PC-3 (cell line): ENCODE measurements around the gene MSMO1. TPM values are rescaled to one million over a fixed set of nuclear protein-coding genes. Genes with fewer than 3 reads are reported as not detected.

Source experiments
- ATAC-seq: fragments of 200-7000 bp; cut with Tn5 transposase; 2 replicates; pipeline ENCODE4 v1.9.1; 2020; ENCODE audit warnings: mild to moderate bottlenecking, moderate library complexity
- BruUV-seq: library from RNA; stranded (reverse); fragments of 400-500 nt; replicated peaks from 2 replicates; lab custom pipeline; 2021; lab: Mats Ljungman, UMichigan
- CTCF ChIA-PET: fragments of 300-600 bp; sonication (Branson Sonifier 250); formaldehyde crosslinking; loops from one replicate; lab custom pipeline; 2022; ENCODE audit warnings: antibody characterized with exemption; lab: Charles Lee
- POLR2A ChIA-PET: fragments of 300-600 bp; sonication (Branson Sonifier 250); formaldehyde crosslinking; loops from one replicate; lab custom pipeline; 2022; ENCODE audit warnings: antibody characterized with exemption; ENCODE audit not compliant: unreplicated experiment; lab: Charles Lee
- DNase-seq: peaks from one replicate; pipeline ENCODE4 v3.0.0-alpha.2; 2015
- H2AFZ ChIP-seq: fragments of 300-600 bp; sonication (generic); 2 replicates; pipeline ENCODE4 v1.6.0; 2016; ENCODE audit warnings: antibody characterized with exemption, low read length
- H3F3A ChIP-seq: fragments of 300-600 bp; sonication (generic); one replicate; pipeline ENCODE4 v1.6.0; 2017; ENCODE audit warnings: antibody characterized with exemption, low read length, control low read depth, mild to moderate bottlenecking; ENCODE audit not compliant: unreplicated experiment
- H3K27ac ChIP-seq: fragments of 300-600 bp; sonication (generic); 2 replicates; pipeline ENCODE4 v1.5.1; 2016; ENCODE audit warnings: mild to moderate bottlenecking, low read length
- H3K27me3 ChIP-seq: fragments of 300-600 bp; sonication (generic); 2 replicates; pipeline ENCODE4 v1.6.1; 2016; ENCODE audit warnings: low read length, mixed read lengths
- H3K36me3 ChIP-seq: fragments of 300-600 bp; sonication (generic); 2 replicates; pipeline ENCODE4 v1.6.1; 2016; ENCODE audit warnings: low read depth, mixed run types, low read length, mixed read lengths
- H3K4me1 ChIP-seq: fragments of 300-600 bp; sonication (generic); 2 replicates; pipeline ENCODE4 v1.5.1; 2016; ENCODE audit warnings: low read length; ENCODE audit not compliant: insufficient read depth
- H3K4me2 ChIP-seq: fragments of 300-600 bp; sonication (generic); 2 replicates; pipeline ENCODE4 v1.6.0; 2016; ENCODE audit warnings: low read length
- H3K4me3 ChIP-seq: fragments of 300-600 bp; sonication (generic); 2 replicates; pipeline ENCODE4 v1.5.1; 2016; ENCODE audit warnings: mild to moderate bottlenecking, low read length, mixed read lengths
- H3K79me2 ChIP-seq: fragments of 300-600 bp; sonication (generic); 2 replicates; pipeline ENCODE4 v1.6.1; 2017; ENCODE audit warnings: low read length, mixed read lengths
- H3K9ac ChIP-seq: fragments of 300-600 bp; sonication (generic); 2 replicates; pipeline ENCODE4 v1.6.0; 2016; ENCODE audit warnings: mild to moderate bottlenecking, low read length
- H3K9me2 ChIP-seq: fragments of 300-600 bp; sonication (generic); replicated peaks from 2 replicates; pipeline ENCODE4 v1.6.1; 2016; ENCODE audit warnings: mixed run types, low read length, mixed read lengths
- H3K9me3 ChIP-seq: fragments of 300-600 bp; sonication (generic); 2 replicates; pipeline ENCODE4 v1.6.1; 2016; ENCODE audit warnings: low read length, mixed read lengths
- H4K20me1 ChIP-seq: fragments of 300-600 bp; sonication (generic); 2 replicates; pipeline ENCODE4 v1.6.1; 2016; ENCODE audit warnings: low read length, mixed read lengths
- CTCF ChIP-seq: fragments of 300-600 bp; sonication (generic); conservative IDR thresholded peaks from 2 replicates; pipeline ENCODE4 v1.5.1; 2017; ENCODE audit warnings: antibody characterized with exemption, low read depth, mild to moderate bottlenecking, low read length
- EZH2 ChIP-seq: fragments of 300-600 bp; sonication (generic); IDR thresholded peaks from one replicate; pipeline ENCODE4 v1.6.1; 2017; ENCODE audit warnings: antibody characterized with exemption, mild to moderate bottlenecking, low read length; ENCODE audit not compliant: unreplicated experiment
- EZH2phosphoT487 ChIP-seq: fragments of 300-600 bp; sonication (generic); IDR thresholded peaks from 2 replicates; pipeline ENCODE4 v1.6.1; 2018; ENCODE audit warnings: mild to moderate bottlenecking, antibody characterized with exemption, low read length, borderline replicate concordance
- intact Hi-C: fragments of 100-400 bp; cut with micrococcal nuclease; formaldehyde crosslinking; loops from 2 replicates; pipeline ENCODE4 v1.9.0; 2023
- total RNA-seq: library from RNA; depleted of rRNA; stranded (reverse); fragments of >200 nt; gene quantifications from 2 replicates; pipeline ENCODE4 v1.2.3, GENCODE V29; 2014

MSMO1 gene
- total RNA-seq, 1 experiment from 2014 or later = 37.6 TPM

- CTCF ChIA-PET = interaction anchor here (0.7 kb wide), 1 partner anchor 12 kb away, joined by 4 read pairs; no protein-coding TSS in a partner anchor
- Histone ChIP-seq H3K9me3 (no peaks in the 10 kb centered on the region), H4K20me1 (0 out of 2 replicates have a peak, but pooled peaks cover 13% of the 10 kb centered on the region), H3K4me3 (no peak overlapping the region), H3K27ac (no peak overlapping the region), H2AFZ (no peak overlapping the region), H3K4me2 (peak overlapping the region; percentile 12; the same call in 1 of the 2 replicates), H3K4me1 (peaks cover 13% of the 10 kb centered on the region), H3K9me2 (no peaks in the 10 kb centered on the region), H3F3A (no peaks in the 10 kb centered on the region), H3K9ac (no peak overlapping the region), H3K36me3 (peaks cover 21% of the 10 kb centered on the region), H3K27me3 (no peaks in the 10 kb centered on the region), H3K79me2 (peaks cover 62% of the 10 kb centered on the region)
- no peak for TF ChIP-seq EZH2phosphoT487
- ATAC-seq = no peak
- POLR2A ChIA-PET = no interaction called here
- DNase-seq = no peak
- intact Hi-C loops = no loop called here
- no TSS peak for BruUV-seq
Measured at GRCh38 chr4:165330666-165331065, 3.2 kb downstream of the MSMO1 start.

GRCh38 chr4:165331359-165331758 is 3.9 kb downstream of the MSMO1 start:
- Histone ChIP-seq H4K20me1 (0 out of 2 replicates have a peak, but pooled peaks cover 14% of the 10 kb centered on the region), H3K36me3 (peaks cover 21% of the 10 kb centered on the region), H3K4me1 (peaks cover 6% of the 10 kb centered on the region), H3K4me3 (no peak overlapping the region), H3K79me2 (peaks cover 62% of the 10 kb centered on the region), H3F3A (no peaks in the 10 kb centered on the region), H3K27ac (no peak overlapping the region), H2AFZ (no peak overlapping the region), H3K9ac (no peak overlapping the region), H3K27me3 (no peaks in the 10 kb centered on the region), H3K4me2 (no peak overlapping the region), H3K9me3 (no peaks in the 10 kb centered on the region), H3K9me2 (no peaks in the 10 kb centered on the region)
- CTCF ChIA-PET = no interaction called here
- no peak for TF ChIP-seq EZH2phosphoT487
- TF ChIP-seq EZH2 = no peak
- no peak for TF ChIP-seq CTCF
- BruUV-seq = no TSS peak
- intact Hi-C loops = no loop called here
- DNase-seq (no peak), ATAC-seq (no peak)
- POLR2A ChIA-PET = no interaction called here

- TF ChIP-seq EZH2 (no peak), CTCF (no peak), EZH2phosphoT487 (no peak)
- no peaks in the 10 kb centered on the region for H3K9me2 ChIP-seq
- H3K9ac ChIP-seq = no peak overlapping the region
- intact Hi-C loops = no loop called here
- ATAC-seq (no peak), DNase-seq (no peak)
- ChIA-PET POLR2A (no interaction called here), CTCF (no interaction called here)
- no peaks in the 10 kb centered on the region for H3K27me3 ChIP-seq
- H3K79me2 ChIP-seq = peaks cover 62% of the 10 kb centered on the region
- H4K20me1 ChIP-seq = 0 out of 2 replicates have a peak, but pooled peaks cover 16% of the 10 kb centered on the region
- BruUV-seq = no TSS peak
- H3K27ac ChIP-seq = no peak overlapping the region
- H3F3A ChIP-seq = no peaks in the 10 kb centered on the region
- no peak overlapping the region for H3K4me3 ChIP-seq
- H3K36me3 ChIP-seq = peaks cover 21% of the 10 kb centered on the region
- H2AFZ ChIP-seq = no peak overlapping the region
- H3K4me1 ChIP-seq = peaks cover 4% of the 10 kb centered on the region; the same call in 1 of the 2 replicates
- H3K9me3 ChIP-seq = no peaks in the 10 kb centered on the region
- no peak overlapping the region; the same call in 1 of the 2 replicates for H3K4me2 ChIP-seq
Measured at GRCh38 chr4:165331823-165332222, 4.4 kb downstream of the MSMO1 start.
